ENCODE data around the gene UBQLN2. TPM values are rescaled to one million over a fixed set of nuclear protein-coding genes. Genes with fewer than 3 reads are reported as not detected.

The UBQLN2 gene
- total RNA-seq, result 6.1 and 9.5 TPM in 2 replicates

DNA sequence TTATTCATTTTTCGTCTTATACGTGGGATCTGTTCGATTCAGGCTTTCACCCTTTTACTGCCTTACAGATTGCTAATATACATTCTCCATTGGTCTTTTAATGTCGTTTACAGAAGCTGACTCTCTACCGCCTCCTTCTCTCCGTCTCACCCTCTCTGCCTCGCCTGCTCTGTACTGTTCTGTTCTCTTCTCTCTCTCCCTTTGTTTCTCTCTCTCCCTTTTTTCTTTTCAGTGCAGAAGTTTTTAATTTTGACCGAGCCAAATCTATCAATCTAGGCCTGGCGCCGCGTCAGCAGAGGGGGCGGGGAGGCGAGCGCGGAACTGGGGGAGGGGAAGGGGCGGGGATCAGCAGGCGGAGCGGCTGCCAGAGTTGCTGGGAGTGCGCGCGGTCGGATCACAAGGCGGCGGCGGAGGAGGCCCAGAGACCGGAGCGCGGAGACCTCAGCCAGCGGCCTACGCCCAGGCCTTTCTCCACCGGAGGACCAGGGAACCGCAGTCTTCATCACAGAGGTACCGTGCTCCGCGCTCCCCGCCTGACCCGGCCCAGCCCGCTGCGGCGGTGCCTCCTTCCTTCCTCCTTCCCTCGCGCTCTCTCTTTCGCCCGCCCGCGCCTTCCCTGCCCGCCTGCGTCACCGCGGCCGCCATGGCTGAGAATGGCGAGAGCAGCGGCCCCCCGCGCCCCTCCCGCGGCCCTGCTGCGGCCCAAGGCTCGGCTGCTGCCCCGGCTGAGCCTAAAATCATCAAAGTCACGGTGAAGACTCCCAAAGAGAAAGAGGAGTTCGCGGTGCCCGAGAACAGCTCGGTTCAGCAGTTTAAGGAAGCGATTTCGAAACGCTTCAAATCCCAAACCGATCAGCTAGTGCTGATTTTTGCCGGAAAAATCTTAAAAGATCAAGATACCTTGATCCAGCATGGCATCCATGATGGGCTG is at the start of gene UBQLN2:
Gene UBQLN2, plus strand, starts transcription at position 397 of the 931 bp plus-strand sequence. Its CDS starts 247 bp downstream, at position 644.

Other genes with a start within 250 kb of the UBQLN2 start
- 4.1 and 6.0 TPM in 2 replicates for gene NBDY, start 165.6 kb downstream of the UBQLN2 start, total RNA-seq